Hematopoietic multipotent progenitor cell treated with erythropoietin and hydrocortisone succinate and interleukin-3 and kit ligand, for 15 days (in vitro differentiated cells): ENCODE results near the gene HELZ2.
"Not testable (repeated sequence)": the region's sequence is repeated elsewhere in the genome, so short reads cannot be mapped to it uniquely, and the experiment has no call there.

Experiments
- DNase-seq: peaks from one replicate; pipeline ENCODE4 v3.0.0-alpha.2; 2015; ENCODE audit warnings: low spot score

HELZ2 gene, protein sequence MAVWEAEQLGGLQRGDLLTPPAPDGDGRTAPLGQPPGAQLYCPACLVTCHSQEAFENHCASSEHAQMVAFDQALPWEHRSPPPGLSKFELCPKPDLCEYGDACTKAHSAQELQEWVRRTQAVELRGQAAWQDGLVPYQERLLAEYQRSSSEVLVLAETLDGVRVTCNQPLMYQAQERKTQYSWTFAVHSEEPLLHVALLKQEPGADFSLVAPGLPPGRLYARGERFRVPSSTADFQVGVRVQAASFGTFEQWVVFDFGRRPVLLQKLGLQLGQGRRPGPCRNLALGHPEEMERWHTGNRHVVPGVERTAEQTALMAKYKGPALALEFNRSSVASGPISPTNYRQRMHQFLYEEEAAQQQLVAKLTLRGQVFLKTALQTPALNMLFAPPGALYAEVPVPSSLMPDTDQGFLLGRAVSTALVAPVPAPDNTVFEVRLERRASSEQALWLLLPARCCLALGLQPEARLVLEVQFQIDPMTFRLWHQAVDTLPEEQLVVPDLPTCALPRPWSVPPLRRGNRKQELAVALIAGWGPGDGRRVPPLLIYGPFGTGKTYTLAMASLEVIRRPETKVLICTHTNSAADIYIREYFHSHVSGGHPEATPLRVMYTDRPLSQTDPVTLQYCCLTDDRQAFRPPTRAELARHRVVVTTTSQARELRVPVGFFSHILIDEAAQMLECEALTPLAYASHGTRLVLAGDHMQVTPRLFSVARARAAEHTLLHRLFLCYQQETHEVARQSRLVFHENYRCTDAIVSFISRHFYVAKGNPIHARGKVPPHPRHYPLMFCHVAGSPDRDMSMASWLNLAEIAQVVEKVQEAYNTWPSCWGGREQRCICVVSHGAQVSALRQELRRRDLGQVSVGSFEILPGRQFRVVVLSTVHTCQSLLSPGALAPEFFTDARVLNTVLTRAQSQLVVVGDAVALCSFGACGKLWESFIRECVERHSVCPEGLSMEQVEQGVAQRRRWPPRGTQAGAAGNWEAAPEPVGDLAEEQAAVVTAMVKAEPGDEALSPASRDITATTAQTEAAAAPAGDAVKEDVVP (N-terminal part only)

DNA sequence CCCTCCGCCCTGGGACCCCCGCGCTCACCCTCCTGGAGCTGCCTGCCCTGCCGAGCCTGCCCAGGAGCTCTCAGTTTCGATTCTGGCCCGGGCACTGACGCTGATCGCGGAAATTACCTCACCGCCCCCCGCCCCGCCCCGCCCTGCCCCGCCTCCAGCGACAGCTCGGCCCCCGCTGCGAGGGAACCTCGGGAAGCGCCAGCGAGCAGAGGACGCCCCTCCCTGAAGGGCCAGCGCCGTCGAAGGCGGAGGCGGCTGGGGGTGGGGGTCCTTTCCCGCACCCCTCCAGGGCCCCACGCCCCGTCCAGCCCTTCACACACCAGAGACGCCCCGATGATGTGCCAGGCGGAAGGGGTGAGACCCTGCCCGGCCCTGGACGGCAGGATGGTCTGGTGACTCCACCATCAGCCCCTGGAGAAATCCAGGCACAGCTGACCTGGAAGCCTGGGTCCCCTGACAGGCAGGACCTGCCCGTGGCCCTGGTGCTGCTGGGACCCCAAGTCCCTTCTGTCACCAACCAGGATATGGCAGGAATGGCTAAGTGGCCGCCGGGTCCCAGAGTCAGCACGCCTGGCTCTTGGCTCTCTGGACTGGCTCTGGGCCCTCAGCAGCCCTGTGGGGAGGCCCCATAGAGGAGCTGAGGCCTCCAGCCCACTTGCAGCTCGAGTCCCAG is at the start of gene HELZ2:
Gene HELZ2 (minus strand): TSS at position 84 of the 673 bp plus-strand sequence. CDS start 1,854 bp downstream, outside the sequence.
- peak; percentile 49 for DNase-seq

DNA sequence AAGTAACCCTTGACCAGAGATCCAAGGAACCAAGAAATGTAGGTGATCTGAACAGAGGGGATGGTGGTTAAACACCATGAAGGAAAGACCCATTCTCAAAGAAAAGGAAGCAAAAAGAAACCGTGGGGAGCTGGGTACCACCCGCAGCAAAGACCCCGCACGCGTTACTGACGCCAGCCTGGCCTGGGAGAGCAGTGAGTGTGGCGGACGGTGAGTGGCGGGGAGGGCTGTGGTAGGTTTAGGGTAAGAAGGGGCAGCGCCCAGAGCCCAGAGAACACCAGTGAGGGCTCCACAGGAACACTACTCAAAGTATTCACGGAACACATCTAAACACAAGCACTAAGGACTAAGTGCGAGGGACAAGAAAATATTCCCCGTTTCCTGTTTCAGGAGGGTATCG is 48.7 kb upstream of the HELZ2 start:
- no peak for DNase-seq

DNA sequence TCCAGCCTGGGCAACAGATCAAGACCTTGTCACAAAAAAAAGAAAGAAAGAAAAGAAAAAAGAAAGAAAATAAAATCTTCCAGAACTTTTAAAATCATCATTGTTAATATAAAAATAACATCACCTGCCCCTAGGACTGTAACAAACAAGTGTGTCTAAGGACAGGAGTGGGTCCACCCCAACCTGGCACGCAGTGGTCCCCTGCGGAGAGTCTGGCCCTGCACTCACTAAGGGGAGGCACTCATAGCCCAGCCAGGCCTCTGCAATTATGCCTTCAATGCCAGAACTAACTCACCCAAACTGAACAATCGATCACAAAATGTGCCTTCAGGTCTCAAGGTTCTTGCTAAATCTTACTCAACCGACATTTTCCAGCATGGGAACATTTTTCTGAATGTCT is 48.1 kb upstream of the HELZ2 start:
- DNase-seq, result no peak

DNA sequence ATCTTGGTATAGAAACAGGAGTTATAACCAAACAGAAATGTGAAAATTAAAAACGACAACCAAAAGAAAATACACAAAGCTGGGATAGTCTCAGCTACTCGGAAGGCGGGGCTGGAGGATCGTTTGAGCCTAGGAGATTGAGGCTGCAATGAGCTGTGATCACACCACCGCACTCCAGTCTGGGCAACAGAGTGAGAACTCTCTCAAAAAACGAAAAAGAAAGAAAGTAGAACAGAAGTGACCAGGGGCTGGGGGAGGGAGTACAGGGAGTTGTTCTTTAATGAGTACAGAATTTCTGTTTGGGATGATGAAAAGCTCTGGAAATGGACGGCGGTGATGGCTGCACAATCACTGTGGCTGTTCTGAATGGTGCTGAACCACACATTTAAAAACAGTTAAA is 47.0 kb upstream of the HELZ2 start:
- DNase-seq, result no peak

DNA sequence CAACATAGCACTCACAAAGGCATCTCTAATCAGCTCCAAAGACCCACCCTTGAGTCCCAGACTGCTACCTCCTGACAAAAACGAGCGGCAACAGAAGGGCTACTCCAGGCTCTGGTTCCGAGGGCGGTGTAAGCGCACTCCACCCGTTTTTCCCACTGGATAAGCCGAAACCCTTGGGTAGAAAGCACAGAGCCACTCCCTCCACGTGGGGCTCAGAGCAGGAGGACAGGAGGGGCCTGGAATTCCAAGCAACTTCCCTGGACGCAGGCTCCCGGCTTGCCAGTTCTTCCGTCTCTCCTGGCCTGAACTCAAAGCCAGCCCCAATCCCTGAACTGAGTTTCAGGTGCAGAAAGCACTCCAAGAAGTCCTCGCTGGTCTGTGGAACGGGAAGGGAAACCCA is 45.5 kb upstream of the HELZ2 start:
- DNase-seq, result no peak

DNA sequence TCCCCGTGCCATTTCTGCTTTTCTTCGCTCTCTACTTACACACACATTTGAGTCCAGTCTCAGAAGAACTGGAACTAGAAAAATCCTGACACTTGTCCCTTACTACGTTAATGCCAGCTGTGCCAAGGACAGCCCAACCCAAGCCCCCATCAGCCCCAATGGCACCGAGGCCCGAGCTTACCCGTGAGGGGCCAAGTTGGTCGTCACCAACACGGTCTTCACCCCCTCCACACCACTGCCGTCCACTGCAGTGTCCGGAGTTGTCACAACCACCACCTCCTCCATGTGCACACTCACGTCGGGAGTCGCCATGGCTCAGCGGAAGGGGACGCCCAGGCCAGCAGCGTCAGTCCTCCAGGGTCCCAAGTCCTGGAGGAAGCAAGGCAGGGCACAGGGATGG is 45.0 kb upstream of the HELZ2 start:
- DNase-seq, result no peak

DNA sequence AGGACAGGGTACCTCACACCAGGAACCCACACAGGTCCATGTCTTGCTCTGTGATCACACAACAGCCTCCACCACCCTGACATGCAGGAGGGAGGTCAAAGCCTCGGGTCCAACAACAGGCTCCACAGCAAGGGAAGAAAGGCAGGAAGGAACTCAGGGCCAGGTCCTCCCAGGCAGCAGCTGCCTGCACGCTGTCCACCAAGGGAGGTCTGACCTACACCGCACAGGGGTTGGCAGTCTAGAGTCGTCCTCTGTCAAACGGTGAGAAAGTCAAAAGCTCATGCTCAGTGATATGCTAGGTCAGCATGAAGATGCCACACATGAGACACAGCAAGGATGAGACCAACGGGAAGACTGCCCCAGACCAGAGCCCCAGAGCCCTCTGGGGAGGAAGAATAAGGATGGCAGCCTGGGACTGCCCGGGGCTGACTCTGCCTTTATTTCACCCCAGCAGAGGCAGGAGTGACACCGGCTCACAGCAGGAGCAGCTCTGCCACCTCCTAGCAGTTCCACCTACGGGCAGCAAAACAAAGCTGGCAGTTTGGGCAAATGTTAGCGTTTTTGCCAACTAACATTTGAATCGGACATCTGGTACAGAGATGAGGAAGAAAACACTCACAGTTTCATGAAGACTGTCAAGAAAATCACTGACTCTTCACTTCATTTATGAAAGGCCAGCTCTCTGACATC is 44.4 kb upstream of the HELZ2 start:
- no peak for DNase-seq

DNA sequence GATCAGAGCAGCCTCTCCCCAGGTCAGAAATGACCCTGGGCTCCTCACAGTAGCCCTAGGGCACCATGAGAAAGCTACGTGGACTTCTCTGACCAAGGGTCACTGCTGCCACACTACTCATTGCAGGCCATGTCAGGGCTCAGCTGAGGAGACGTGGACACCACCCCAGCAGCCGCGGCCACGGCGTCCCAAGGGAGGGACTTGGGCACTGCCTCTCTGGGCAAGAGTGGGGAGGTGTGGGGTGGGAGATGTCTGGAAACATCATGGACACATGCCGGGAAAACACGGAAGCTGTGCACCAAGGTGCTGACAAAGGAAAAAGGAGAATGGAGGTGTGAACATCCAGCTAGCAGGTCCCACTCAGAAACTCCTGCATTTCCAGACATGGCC is 43.8 kb upstream of the HELZ2 start:
- DNase-seq, result no peak

DNA sequence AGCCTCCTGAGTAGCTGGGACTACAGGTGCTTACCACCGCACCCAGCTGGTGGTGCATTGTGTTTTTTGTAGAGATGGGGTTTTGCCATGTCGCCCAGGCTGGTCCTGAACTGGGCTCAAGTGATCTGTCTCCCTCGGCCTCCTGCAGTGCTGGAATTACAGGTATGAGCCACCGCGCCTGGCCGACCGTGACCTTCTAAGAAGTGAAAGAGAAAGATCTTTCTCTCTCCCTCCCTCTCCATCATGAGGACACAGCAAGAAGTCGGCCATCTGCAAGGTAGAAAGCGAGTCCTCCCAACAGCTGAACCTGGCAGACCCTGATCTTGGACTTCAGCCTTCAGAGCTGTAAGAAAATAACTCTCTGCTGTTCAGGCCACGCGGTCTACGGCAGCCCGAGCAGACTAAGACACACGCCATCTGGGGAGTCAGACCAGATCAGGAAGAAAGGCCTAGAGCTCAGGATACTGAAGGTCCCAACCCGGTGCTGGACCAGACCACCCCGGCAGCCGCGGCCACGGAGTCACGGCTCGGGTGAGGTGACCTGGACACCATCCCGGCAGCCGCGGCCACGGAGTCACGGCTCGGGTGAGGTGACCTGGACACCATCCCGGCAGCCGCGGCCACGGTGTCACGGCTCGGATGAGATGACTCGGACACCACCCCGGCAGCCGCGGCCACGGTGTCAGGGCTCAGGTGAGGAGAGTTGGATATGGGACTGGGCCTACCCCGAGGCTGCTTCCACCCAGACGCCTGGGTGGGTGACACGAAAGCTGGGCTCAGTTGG is 43.2 kb upstream of the HELZ2 start:
- DNase-seq, result no peak

DNA sequence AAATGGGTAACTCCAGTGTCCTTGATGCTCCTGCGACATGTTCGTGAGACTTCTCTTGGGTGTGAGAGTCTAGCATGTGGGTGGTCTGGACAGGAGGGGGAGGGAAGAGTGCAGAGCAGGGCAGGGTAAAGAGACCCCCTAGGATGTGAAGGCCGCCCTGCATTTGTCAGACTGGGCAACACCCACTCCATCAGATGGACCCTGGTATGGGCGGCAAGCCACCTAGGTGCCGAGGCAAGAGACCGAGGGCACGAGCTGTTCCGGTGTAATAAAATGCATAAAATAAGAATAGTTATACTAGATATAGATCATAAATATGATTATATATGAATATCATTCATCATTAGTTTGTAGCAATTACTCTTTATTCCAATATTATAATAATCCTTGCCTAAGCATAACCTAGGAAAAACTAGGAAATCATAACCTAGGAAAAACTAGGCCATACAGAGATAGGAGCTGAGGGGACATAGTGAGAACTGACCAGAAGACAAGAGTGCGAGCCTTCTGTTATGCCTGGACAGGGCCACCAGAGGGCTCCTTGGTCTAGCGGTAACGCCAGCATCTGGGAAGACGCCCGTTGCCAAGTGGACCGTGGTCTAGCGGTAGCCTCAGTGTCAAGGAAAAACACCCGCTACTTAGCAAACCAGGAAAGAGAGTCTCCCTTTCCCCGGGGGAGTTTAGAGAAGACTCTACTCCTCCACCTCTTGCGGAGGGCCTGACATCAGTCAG is 40.0 kb upstream of the HELZ2 start:
- DNase-seq, result not testable (repeated sequence)

DNA sequence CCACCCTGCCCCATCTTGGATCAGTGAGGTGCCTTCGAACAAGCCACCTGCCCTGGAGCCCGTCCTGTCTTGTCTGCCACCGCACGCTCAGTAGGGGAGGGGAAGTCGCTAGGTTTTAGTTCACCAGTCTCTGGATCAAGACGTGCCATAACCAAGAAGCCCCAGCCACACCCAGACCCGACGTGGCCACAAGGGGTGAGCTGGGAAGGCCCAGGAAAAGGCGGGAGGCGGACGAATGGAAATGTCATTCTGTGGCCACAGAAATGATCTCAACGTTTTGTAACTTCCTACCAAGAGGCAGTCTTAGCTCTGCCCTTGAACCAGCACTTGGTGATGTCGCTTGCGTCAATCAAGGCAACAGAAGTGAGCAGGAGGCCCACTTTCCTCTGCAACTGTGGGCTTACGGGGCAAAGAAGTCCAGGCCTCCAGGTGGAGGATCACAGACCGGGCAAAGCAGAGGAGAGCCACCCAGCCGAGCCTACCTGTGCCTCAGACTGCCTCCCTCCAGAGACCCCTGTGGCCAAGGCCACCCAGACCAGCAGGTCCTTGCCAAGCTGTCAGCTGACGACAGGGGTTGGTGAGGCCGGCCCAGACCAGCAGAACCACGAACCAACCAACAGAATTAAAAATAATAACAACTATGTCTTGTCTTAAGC is 38.4 kb upstream of the HELZ2 start:
- no peak for DNase-seq

DNA sequence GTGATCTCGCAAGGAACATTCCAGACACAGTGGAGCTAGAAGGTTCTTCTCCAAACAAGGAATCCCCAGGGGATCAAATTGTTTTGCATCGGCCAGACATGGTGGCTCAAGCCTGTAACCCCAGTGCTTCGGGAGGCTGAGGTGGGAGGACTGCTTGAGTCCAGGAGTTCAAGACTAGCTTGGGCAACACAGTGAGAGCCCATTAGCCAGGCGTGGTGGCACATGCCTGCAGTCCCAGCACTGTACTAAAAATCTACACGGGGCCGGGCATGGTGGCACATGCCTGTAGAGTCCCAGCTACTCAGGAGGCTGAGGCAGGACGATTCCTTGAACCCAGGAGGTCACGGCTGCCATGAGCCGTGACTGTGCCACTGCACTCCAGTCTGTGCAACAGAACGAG is 37.6 kb upstream of the HELZ2 start:
- no peak for DNase-seq

DNA sequence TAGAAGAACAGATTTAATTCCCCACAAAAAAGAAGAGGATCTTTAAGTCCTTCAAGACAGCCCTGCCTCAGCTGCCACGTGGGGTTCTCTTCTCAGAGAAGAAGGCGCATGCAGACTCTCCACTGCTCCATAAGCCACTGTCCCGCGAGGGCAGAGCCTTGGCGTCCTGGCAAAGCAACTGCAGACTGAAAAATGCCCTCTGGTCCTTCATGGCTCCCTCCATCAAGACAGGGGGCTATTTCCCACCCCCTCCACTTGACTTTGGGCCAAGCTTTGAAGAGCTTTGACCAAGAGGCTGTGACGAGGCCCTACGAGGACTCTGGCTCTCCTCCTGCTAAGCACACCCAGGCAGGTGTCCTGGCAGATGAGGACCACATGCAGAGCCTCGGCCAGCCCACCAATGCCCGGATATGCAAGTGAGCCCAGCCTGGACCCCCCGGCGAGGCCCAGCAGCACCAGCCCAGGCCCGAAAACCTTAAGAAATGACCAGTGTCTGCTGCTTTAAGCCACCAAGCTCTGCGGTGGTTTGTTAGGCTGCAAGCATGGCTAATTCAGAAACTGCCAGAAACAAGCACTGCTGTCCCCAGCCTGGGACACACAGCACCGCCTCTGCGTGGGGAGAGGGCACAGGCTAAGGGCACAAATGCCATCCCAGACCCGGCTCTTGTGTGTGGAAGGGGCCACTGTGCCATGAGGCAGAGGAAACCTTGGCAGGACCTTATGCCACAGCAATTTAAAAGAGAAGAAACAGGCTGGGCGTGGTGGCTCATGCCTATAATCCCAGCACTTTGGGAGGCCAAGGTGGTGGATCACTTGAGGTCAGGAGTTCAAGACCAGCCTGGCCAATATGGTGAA is 36.8 kb upstream of the HELZ2 start:
- no peak for DNase-seq

DNA sequence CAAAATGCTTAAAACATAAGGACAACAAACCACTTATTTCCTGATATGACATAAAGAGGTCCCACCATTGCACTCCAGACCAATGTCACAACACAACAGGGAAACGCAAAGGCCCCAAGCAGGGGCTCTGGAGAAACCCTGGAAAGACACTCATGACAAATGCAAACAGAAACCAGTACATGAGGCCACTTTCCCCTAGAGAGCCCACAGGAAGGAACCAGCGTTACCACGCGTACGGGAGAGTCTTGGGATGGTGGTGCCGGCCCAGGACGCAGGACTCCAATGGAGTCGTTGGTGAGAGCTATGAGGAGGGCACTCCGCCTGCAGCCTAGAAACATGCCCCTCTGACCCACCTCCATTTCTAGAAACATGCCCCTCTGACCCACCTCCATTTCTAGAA is 32.6 kb upstream of the HELZ2 start:
- DNase-seq, result no peak

DNA sequence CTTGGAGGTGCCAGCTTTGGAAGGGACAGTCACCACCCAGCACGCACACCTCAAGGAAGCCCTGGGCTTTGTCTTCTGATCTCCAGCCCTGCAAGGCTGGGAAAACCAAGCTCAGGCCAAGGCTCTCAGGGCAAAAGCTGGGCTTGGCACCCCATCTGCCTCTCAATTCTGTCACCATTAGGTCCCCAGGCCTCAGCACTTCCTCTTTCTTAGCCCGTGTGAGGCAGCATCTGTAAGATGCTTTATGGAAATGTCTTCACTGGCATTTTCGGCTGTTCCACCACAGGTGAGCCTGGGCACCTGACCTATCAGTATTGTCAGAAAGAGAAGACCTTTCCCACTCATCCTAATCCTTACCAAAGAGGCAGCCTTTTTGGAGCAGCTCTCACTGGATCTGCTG is 28.3 kb upstream of the HELZ2 start:
- DNase-seq, result no peak

DNA sequence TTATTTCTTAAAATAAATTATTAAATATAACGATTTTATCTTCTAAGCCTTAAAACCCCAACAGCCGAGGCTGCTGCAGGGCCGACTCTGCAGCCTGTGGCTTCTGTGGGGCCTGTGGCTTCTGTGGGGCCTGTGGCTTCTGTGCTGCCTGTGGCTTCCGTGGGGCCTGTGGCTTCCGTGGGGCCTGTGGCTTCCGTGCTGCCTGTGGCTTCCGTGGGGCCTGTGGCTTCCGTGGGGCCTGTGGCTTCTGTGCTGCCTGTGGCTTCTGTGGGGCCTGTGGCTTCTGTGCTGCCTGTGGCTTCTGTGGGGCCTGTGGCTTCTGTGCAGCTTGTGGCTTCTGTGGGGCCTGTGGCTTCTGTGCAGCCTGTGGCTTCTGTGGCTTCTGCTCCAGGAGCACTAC is 27.6 kb upstream of the HELZ2 start:
- not testable (repeated sequence) for DNase-seq

DNA sequence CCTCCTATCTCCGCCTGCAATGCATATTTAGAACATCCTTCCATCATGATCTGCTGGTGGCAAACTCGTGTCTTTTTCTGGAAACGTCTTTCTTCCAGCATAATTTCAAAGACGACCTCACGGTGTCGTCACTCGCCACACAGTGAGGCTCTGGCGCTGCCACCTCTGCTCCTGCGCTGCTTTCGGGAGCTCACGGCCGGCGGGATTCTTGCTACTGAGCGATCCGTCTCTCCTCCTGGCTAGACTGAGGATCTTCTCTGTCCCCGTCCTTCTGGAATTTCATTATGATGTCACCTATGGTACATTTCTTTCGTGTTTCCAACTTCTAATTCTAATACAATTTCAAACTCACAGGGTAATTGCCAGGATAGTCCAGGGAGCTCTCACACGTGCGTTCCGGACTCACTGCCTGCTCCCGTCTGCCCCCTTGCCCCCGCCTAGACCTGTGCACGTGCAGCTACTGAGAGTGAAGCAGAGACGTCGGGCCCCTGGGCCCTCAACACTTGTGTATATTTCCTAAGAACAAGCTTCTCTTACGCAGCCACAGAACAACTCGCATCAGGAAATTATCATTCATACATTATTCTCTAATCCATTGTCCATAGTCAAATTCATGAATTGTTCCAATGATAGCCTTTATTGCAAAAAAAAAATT is 25.5 kb upstream of the HELZ2 start:
- DNase-seq, result no peak
